SK-N-MC (cell line): ENCODE data around the gene SULT1A2.

ENCODE experiments used
- DNase-seq: peaks from one replicate; pipeline ENCODE4 v3.0.0-alpha.2; 2011; ENCODE audit warnings: low read depth, low spot score
- H3K27ac ChIP-seq: fragments of 200-600 bp; sonication (generic); 2 replicates; pipeline ENCODE4 v1.5.1; 2016; ENCODE audit warnings: mixed run types
- H3K36me3 ChIP-seq: fragments of 200-600 bp; sonication (generic); 2 replicates; pipeline ENCODE4 v1.6.1; 2017; ENCODE audit warnings: antibody characterized with exemption, low read length, mixed read lengths; ENCODE audit not compliant: insufficient read depth
- H3K4me3 ChIP-seq: fragments of 200-600 bp; sonication (generic); 2 replicates; pipeline ENCODE4 v1.5.1; 2016
- H3K9ac ChIP-seq: fragments of 200-600 bp; sonication (generic); 2 replicates; pipeline ENCODE4 v1.8.0; 2017; ENCODE audit warnings: mixed run types, mixed read lengths; ENCODE audit not compliant: insufficient read length
- H3K9me3 ChIP-seq: fragments of 200-600 bp; sonication (generic); 2 replicates; pipeline ENCODE4 v1.6.1; 2017; ENCODE audit warnings: low read depth, mild to moderate bottlenecking, antibody characterized with exemption, low read length, moderate library complexity, mixed read lengths
- EZH2 ChIP-seq: fragments of 200-600 bp; sonication (generic); IDR thresholded peaks from one replicate; pipeline ENCODE4 v1.6.1; 2017; ENCODE audit warnings: antibody characterized with exemption
- FOXP2 ChIP-seq: optimal IDR thresholded peaks from 2 replicates; pipeline ENCODE3; 2011; ENCODE audit warnings: mild to moderate bottlenecking, moderate library complexity; ENCODE audit not compliant: insufficient read depth; ENCODE audit errors: extremely low read length, control extremely low read depth
- POLR2AphosphoS5 ChIP-seq: IDR thresholded peaks from 2 replicates; pipeline ENCODE4 v1.6.1; 2012; ENCODE audit warnings: mild to moderate bottlenecking, low read depth, low read length, borderline replicate concordance

The SULT1A2 gene

DNA sequence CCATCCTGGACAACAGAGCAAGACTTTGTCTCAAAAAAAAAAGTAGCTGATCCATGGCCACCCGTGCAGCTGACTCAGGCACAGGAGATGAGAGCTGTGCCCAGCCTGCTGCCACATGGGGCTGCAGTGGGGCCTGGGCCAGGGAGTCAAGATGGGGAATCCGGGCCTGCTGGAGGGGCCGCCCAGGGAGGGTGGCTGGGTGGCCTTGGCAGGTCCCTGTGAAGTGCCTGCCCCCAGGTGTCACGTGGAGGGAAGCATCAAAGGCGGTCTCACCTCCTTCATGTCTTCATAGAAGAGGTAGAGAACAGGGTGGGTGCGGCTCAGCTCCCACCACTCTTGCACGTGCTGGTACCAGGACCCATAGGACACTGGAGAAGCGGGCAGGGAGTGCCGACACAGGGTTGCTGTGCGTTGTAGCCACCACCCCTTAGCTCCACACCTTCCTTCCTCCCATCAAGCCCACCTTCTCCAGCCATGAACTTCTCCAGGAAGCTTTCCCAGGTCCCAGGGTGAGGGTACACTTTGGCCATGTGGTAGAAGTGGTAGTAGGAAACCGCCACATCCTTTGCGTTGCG lies 3.8 kb downstream of the SULT1A2 start:
- no peak overlapping the region for H3K27ac ChIP-seq
- H3K9me3 ChIP-seq, result no peaks in the 10 kb centered on the region
- no peak for TF ChIP-seq EZH2
- TF ChIP-seq FOXP2, result no peak
- no peak for TF ChIP-seq POLR2AphosphoS5
- H3K9ac ChIP-seq, result no peak overlapping the region
- DNase-seq, result no peak
- no peak overlapping the region for H3K4me3 ChIP-seq
- H3K36me3 ChIP-seq, result no peaks in the 10 kb centered on the region; the same call in 1 of the 2 replicates

DNA sequence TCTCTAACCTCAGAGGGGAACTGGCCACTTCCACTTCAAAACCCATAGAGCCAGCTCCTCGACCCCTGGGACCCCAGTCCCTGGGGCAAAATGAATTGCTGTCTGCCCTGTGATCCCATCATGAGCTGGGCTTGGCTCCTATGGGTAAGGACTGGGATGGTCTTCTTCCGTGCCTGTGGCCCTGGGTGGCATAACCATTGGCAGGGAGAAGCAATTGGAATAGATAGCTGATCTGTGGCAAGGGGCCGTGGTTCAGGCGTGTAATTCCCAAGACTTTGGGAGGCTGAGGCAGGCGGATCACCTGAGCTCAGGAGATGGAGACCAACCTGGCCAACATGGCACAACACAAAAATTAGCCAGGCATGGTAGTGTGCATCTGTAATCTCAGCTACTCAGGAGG lies 4.3 kb downstream of the SULT1A2 start:
- no peak overlapping the region for H3K27ac ChIP-seq
- no peaks in the 10 kb centered on the region for H3K9me3 ChIP-seq
- H3K4me3 ChIP-seq, result no peak overlapping the region
- H3K36me3 ChIP-seq, result no peaks in the 10 kb centered on the region; the same call in 1 of the 2 replicates
- no peak overlapping the region for H3K9ac ChIP-seq
- no peak for DNase-seq
- TF ChIP-seq FOXP2, result no peak
- TF ChIP-seq EZH2, result no peak
- no peak for TF ChIP-seq POLR2AphosphoS5

DNA sequence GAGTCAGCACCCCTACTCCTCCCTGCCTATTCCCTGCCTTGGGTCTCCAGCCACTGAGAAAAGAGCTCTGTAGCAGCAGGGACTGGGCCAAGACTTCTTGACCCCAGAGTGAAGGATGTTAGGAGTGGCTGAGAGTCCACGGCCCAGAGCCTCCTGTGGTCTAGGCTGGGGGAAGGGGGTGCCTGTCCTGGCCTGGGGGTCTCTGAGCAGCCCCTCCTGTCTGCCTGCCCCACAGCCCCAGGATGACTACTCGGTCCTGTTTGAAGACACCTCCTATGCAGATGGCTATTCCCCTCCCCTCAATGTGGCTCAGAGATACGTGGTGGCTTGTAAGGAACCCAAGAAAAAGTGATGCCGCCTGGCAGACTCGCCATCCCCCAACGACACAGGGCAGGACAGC lies 5.5 kb downstream of the SULT1A2 start:
- H3K9ac ChIP-seq, result no peak overlapping the region
- no peak overlapping the region for H3K27ac ChIP-seq
- peaks cover 3% of the 10 kb centered on the region; the same call in 1 of the 2 replicates for H3K36me3 ChIP-seq
- DNase-seq, result no peak
- no peak overlapping the region for H3K4me3 ChIP-seq
- TF ChIP-seq EZH2 (no peak), POLR2AphosphoS5 (no peak), FOXP2 (no peak)
- H3K9me3 ChIP-seq, result no peaks in the 10 kb centered on the region

DNA sequence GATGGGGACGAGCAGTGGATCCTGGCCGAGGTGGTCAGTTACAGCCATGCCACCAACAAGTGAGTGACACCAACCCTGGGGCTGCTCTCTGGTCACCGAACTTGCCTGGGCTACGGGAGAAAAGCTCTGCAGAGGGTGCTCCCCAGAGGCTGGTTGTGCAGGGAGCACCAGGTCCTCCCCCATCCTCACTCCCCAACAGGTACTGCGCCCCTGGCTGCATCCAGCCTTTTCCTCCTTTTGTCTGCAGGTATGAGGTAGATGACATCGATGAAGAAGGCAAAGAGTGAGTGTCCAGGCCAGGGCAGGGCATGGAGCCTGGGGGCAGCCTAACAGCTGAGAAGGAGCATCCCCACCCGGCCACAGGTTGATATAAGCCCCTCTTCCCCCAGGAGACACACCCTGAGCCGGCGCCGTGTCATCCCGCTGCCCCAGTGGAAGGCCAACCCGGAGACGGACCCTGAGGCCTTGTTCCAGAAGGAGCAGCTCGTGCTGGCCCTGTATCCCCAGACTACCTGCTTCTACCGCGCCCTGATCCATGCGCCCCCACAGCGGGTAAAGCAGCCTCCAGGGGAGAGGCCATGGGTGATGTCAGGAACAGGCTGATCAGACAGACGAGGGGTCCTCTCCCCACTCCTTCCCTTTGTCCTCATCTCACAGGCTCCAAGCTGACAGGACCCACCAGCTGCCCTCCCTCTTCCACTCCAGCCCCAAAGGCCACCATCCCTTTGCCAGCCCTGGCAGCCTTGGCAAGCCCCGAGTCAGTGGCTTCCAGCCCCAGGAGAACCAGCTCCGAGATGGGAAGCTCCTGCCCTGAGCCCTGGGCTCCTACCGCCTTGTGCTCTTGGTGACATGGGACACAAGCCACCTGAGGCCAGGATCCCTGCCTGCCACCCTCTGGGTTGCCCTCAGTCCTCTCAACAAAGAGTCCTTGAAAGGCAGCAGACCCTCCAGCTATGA lies 6.2 kb downstream of the SULT1A2 start:
- peaks cover 6% of the 10 kb centered on the region; the same call in 1 of the 2 replicates for H3K36me3 ChIP-seq
- H3K9me3 ChIP-seq, result no peaks in the 10 kb centered on the region
- no peak for TF ChIP-seq EZH2
- H3K9ac ChIP-seq, result no peak overlapping the region
- DNase-seq, result no peak
- H3K27ac ChIP-seq, result no peak overlapping the region
- H3K4me3 ChIP-seq, result no peak overlapping the region

DNA sequence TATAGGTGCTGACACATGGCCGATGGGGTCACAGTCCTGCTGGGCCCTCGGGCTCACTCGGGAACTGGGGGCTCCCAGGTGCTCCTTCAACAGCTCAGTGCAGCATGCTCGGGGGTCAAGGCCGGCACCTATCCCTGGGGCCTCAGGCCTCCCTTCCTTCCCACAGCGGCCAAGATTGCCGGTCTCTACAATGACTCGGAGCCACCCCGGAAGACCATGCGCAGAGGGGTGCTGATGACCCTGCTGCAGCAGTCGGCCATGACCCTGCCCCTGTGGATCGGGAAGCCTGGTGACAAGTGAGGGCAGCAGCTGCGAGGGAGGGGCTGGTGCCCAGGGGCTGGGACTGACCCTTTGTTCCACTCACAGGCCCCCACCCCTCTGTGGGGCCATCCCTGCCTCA lies 6.9 kb downstream of the SULT1A2 start:
- Histone ChIP-seq H3K27ac (no peak overlapping the region), H3K4me3 (no peak overlapping the region), H3K36me3 (peaks cover 7% of the 10 kb centered on the region; the same call in 1 of the 2 replicates), H3K9ac (no peak overlapping the region), H3K9me3 (no peaks in the 10 kb centered on the region)
- no peak for DNase-seq
- TF ChIP-seq FOXP2, result no peak
- TF ChIP-seq POLR2AphosphoS5, result no peak
- no peak for TF ChIP-seq EZH2

DNA sequence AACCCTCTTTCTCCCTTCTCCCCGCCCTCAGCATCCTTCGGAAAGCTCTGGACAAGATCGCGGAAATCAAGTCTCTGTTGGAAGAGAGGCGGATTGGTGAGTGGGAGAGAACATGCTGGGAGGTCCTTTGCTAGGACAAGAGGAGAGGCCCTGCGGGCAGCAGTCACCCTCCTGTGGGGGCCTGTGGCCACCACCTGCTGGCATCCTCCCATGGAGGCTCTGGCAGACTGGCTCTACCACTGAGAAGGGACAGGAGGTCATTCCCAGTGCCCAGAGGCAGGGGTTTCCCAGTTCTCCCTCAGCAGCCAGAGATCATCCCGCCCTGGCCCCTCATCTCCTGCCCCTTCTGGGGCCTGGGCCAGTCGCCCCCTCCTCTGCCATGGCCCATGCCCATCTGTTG lies 7.8 kb downstream of the SULT1A2 start:
- TF ChIP-seq FOXP2 (no peak), POLR2AphosphoS5 (no peak), EZH2 (no peak)
- H3K4me3 ChIP-seq, result no peak overlapping the region
- no peak overlapping the region for H3K9ac ChIP-seq
- H3K9me3 ChIP-seq, result no peaks in the 10 kb centered on the region
- no peak for DNase-seq
- H3K27ac ChIP-seq, result no peak overlapping the region
- peaks cover 7% of the 10 kb centered on the region; the same call in 1 of the 2 replicates for H3K36me3 ChIP-seq

DNA sequence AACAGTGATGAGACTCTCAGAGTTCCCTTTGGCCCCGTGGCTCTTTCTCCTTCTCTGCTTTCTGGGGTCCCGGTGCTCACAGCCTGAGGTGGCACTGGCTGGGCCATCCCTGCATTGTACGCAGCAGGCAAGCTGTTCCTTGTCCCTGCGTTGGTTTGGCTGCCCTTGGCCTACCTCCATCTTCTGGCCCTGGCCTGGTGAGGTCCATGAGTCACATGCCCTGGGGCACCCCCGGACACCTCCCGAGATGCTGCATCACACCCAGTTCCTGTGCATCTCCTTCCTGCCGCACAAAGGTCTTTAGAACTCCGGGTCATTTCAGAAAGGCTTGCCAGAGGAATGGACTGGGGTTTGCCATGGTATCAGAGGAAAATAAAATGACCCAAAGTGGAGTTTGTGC lies 9.5 kb downstream of the SULT1A2 start:
- H3K4me3 ChIP-seq, result no peak overlapping the region
- TF ChIP-seq FOXP2 (no peak), POLR2AphosphoS5 (no peak), EZH2 (no peak)
- no peak for DNase-seq
- no peaks in the 10 kb centered on the region for H3K9me3 ChIP-seq
- H3K9ac ChIP-seq, result no peak overlapping the region
- H3K36me3 ChIP-seq, result peaks cover 12% of the 10 kb centered on the region; the same call in 1 of the 2 replicates
- H3K27ac ChIP-seq, result no peak overlapping the region

DNA sequence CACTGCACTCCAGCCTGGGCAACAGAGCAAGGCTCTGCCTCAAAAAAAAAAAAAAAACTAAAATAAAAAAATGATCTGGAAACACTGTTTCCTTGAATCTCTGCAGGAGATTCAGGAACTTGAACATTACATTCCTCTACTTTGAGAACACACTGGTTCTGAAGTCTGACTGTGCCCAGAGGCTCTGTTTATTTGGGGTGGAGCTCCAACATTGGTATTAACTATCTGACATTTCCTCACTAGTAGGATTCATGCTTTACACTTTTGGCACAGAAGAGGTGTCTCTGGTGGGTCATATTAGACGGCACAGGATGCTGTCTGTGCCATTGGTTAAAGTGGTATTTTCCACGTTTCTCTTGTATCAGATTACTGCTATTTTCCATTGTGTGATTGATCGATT lies 10.4 kb downstream of the SULT1A2 start:
- H3K9ac ChIP-seq, result no peak overlapping the region
- no peak overlapping the region for H3K4me3 ChIP-seq
- no peak for TF ChIP-seq POLR2AphosphoS5
- TF ChIP-seq EZH2, result no peak
- TF ChIP-seq FOXP2, result no peak
- no peak for DNase-seq
- no peak overlapping the region for H3K27ac ChIP-seq
- H3K36me3 ChIP-seq, result peaks cover 17% of the 10 kb centered on the region; the same call in 1 of the 2 replicates
- H3K9me3 ChIP-seq, result no peaks in the 10 kb centered on the region
